Lung microvascular endothelial cell (primary cell): ENCODE measurements around the gene SPRED3. TPM values are rescaled to one million over a fixed set of nuclear protein-coding genes. Genes with fewer than 3 reads are reported as not detected.
"Not testable (repeated sequence)": the region's sequence is repeated elsewhere in the genome, so short reads cannot be mapped to it uniquely, and the experiment has no call there.

Source experiments
- DNase-seq, 2 donors: peaks; one replicate each; pipeline versions ENCODE4 v3.0.0 to v3.0.0-alpha.2; 2010; ENCODE audit warnings: low read depth in 2 of 2
- total RNA-seq: library from RNA; depleted of rRNA; stranded (reverse); fragments of >200 nt; gene quantifications from 2 replicates; pipeline ENCODE4 v1.2.1, GENCODE V29; 2014

Gene SPRED3
- total RNA-seq, 1 donor from 2014 or later: under 0.01 TPM

DNA sequence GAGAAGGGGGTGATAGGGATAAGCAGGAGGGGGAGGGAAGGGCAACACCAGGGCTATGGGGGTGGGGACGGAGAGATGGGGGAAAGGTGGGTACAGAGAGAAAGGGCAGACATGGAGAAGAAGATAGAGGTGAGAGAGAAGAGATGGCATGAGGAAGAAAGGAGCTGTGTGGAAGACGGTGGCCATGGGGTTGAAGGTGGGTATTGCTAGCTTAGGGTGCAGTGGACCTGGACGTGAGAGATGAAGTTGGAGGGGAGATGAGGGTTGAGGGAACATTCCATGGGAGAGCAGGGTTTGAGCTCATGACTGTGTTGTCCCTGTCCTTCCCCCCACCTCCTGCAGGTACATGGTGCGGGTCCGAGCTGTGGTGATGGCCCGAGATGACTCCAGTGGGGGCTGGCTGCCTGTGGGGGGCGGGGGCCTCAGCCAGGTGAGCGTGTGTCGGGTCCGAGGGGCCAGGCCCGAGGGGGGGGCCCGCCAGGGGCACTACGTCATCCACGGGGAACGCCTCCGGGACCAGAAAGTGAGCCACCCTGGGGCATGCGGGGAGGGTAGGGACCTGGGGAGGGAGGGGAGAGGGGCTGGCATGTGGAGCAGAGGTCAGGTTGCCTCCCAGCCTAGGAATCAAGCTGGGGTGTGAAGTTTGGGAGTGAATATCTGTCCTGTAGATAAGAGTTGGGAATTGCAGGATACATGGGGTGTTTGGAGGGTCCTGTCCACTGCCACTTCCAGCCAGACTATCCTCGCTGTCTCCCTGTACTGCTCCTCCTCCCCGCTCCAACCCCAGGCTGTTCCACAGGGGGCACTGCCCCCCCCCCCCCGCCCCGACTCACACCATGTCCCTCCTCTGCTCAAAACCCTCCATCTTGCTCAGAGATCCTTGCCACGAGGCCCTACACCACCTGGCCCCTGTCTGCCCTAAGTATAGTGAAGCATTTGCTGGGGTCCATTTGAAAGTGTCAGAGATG, 1.7 kb downstream of the SPRED3 start:
- DNase-seq: no peak

DNA sequence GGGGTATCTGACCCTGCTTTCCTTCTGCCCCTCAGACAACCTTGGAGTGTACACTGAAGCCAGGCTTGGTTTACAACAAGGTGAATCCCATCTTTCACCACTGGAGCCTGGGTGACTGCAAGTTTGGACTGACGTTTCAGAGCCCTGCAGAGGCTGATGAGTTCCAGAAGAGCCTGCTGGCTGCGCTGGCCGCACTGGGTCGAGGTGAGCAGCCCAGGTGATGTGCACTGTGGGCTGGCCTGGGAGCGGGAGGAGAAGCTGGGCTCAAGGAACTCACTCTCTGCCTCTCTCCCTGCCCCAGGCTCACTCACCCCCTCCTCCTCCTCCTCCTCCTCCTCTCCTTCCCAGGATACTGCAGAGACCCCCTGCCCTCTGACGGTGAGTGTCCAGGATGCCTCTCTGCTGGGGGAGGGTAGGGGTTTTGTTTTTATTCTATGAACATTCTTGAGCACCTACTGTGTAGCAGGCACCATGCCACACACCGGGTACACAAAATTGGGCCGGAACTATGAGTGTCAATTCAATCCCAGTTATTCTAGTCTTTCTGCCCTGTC, 3.5 kb downstream of the SPRED3 start:
- no peak for DNase-seq

DNA sequence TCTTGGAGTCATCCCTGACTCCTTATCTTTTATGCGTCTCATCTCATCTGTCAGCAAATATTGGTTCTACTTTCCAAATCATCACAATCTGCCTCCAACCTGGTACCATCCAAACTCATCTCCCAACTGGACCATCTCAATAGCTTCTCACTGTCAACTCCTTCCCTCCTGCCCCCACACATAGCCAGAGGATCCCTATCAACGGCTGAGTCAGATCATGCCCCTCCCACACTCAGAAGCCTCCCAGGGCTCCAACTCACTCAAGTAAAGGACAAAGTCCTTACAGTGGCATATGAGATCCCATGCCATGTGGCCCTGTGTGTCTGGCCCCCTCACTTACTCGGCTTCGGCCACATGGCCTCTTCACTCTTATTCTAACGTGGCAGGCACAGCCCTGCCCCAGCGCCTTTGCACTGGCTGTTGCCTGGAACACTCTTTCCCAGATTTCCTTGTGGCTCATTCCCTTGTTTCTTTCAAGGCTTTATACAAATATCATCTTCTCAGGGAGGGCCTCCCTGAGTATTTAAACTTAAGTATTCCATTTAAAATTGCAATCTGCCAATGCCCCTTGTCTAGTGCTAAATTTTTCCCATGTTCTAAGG, 4.3 kb downstream of the SPRED3 start:
- DNase-seq: peak in 1 of 2 donors; percentile 32

DNA sequence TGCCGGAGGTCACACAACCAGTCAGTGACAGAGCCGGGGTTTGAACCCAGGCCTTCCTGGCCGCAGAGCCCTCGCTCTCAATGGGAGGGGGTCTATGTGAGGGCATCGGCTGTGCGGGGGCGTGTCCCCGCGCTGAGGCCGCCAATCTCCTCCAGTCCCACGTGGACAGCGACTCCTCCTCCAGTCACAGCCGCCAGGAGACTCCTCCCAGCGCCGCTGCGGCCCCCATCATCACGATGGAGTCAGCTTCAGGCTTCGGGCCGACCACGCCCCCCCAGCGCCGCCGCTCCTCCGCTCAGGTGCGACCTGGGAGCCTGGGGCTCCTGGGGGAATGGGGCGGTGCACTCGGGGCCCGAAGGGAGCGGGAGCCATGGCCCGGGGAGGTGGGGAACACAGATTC, 6.0 kb downstream of the SPRED3 start:
- peak; percentile 56 to 63 for DNase-seq

DNA sequence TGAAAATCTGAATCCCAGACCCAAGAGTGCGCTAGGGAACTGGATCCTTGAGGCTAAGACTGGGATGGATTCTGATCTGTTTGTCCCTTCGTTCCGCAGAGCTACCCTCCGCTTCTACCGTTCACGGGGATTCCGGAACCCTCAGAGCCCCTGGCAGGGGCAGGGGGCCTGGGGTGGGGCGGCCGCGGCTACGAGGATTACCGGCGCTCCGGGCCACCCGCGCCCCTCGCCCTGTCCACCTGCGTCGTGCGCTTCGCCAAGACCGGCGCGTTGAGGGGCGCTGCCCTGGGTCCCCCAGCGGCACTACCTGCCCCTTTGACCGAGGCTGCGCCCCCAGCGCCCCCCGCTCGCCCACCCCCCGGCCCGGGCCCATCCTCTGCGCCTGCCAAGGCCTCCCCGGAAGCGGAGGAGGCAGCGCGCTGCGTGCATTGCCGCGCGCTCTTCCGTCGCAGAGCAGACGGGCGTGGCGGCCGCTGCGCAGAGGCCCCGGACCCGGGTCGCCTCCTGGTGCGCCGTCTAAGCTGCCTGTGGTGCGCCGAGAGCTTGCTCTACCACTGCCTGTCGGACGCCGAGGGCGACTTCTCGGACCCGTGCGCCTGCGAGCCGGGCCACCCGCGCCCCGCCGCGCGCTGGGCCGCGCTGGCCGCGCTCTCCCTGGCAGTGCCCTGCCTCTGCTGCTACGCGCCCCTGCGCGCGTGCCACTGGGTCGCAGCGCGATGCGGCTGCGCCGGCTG, 7.1 kb downstream of the SPRED3 start:
- DNase-seq: no peak

DNA sequence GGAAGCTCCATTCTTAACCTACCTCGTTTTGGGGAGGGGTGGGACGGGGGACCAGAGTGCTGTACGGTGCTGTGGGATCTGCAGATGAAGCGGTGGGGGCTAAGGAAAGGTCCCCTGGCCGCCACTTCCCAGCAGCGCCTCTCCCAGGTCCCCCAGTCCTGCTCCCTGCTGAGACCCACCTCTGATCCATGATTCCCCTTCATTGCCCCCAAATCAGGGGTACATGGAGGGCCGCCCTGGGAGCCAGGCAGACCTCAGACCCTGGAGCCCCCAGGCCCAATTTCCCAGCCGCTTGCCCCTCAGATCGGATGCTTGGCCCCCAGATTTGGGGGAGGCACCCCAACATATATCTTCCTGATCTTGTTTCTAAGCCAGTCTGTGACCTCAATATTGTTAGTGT, 10.6 kb downstream of the SPRED3 start:
- DNase-seq: no peak

DNA sequence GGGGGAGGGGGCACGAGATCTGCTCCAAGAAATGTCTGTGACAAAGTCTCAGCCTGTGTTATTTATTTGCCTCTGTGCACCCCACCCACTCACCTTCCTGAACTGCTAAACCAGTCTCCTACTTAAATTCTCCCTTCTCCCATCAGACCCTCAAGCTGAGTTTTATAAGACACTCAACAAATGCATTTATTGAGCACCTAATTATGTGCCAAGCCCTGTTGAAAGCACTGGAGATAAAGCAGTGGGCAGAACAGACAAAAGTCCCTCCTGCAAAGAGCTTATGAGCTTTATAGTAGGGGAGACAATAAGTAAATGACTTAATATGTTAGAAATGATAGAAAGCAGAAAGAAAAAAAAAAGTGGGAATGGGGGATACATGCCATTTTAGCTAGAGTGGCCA, 11.0 kb downstream of the SPRED3 start:
- no peak for DNase-seq

DNA sequence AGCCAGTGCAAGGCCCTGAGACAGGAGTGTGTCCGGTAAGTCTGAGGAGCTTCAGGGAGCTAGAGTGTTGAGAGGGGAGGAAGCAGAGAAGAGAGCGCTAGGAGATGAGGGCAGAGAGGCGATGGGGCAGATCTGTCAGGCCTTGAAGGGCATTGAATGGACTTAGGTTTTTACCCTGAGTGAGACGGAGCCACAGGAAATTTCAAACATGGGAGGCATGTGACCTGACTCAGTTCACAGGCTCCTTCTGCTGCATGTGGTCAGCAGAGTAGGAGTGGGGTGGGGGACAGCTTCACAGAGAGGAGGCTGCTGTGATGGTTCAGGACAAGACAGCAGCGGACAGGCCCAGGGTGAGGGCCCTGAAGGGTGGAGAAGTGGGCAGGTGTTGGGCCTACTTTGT, 11.9 kb downstream of the SPRED3 start:
- DNase-seq: no peak

DNA sequence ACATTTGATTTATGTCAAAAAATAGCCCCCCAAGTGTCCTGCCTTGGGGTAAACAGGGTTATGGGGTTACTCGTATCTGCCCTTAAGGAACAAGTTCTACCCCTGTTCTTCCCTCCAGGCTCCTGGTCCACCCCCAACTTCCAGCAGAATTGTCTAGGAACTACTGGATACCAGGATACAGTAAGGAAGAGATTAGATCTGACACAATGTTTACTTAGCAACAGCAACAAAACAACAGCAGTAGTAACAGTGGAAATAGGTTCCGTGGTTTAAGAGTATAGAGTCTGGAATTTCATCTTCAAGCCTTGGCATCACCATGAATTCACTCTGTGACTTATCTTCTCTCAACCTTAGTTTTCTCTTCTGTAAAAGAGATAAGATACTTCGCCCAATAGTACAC, 12.7 kb downstream of the SPRED3 start:
- peak; percentile 45 to 72 for DNase-seq

DNA sequence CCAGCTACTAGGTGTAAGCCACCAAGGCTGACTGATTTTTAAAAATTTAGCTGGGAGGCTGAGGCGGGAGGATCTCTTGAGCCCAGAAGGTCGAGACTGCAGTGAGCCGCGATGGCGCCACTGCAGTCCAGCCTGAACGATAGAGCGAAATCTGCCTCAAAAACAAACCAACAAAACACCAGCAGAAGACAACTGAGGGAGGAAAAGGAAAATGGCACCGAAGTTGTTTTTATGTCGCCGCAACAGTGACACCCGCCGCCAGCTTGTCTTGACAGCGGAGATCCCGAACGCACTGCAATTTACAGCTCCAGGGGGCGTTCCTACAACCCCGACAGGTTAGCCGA, 14.1 kb downstream of the SPRED3 start:
- no peak for DNase-seq

DNA sequence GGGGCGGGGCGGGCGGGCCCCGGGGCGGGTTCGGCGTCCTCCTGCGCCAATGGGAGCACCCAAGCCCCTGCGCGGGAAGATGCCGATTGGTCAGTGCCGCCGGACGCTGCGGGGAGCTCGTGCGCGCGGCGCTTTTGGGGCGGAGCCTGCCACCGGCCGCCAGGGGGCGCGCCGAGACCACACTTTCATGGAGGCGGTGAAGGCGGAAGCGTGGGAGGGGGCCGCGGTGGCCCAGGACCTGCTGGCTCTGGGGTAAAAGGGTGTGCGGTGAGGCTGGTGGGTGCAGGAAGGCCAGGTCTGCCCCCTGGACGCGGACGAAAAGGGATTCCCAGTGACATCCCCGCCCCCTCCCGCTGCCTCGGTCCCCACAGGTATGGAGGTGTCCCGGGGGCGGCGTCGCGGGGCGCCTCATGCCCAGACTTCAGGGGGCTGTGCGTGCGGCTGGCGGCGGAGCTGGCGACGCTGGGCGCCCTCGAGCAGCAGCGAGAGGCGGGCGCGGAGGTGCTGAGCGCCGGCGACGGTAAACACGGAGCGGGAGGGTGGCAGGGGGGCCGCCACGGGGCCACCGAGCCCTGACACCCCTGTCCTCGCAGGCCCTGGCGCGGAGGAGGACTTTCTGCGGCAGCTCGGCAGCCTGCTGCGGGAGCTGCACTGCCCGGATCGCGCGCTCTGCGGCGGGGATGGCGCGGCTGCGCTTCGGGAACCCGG, 14.6 kb downstream of the SPRED3 start, which contains the start of gene FAM98C:
Gene FAM98C (plus strand): TSS at position 127 of the 708 bp plus-strand sequence. CDS start 61 bp downstream, at position 188.
- peak; percentile 97 to 98 for DNase-seq

DNA sequence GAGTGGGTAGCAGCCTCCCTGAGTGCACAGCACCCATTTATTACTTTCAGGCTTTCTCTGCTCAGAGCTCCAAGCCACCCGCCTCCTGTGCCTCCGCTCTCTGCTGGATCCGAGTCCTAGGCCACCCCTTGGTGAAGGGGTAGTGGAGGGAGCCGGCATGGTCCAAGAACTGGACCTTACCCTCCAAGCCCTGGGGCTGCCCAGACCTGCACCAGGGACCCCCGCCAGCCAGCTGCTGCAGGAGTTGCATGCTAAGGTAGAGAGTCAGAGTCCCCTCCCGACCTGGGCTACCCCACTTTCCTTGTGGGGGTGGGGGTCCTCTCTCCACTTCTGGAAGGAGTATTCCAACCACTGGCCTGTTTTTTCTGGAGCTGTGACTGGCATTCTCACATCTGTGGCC, 16.4 kb downstream of the SPRED3 start:
- no peak for DNase-seq

DNA sequence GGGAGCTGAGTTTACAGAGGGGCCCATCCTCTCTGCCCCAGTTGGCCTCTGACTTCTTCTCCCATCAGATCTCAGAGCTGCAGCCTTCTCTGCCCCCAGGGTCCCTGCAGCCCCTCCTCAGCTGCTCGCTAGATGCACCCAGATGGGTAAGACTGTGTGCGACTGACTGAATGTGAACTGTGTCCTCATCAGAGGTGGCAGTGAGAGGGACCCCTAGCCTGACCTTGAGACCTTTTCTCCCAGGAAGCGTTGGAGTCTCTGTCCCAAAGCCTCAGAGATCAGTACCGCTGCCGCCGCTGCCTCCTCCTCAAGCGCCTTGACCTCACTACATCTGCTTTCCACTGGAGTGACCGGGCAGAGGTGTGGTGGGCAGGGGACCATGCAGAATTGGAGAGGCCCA, 16.8 kb downstream of the SPRED3 start:
- no peak for DNase-seq

DNA sequence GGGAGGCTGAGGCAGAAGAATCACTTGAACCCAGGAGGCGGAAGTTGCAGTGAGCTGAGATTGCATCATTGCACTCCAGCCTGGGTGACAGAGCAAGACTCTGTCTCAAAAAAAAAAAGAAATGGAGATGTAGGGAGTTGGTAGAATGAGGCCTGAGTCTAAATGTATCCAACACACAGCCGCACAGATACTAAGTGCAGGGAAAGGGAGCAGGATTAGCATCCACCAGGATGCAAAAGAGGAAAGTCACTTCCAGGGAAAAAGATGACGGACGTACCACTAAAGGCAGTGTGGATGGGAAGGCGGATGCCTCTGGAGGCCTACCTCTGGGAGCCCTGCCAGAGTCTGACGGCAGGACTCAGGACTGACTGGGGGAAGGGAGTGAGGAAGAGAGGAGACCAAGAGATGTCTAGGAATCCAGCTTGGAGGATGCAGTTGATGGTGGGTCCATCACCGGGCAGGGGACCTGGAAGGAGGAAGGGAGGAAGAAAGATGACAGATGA, 21.2 kb downstream of the SPRED3 start:
- DNase-seq: peak in 1 of 2 donors; percentile 32

DNA sequence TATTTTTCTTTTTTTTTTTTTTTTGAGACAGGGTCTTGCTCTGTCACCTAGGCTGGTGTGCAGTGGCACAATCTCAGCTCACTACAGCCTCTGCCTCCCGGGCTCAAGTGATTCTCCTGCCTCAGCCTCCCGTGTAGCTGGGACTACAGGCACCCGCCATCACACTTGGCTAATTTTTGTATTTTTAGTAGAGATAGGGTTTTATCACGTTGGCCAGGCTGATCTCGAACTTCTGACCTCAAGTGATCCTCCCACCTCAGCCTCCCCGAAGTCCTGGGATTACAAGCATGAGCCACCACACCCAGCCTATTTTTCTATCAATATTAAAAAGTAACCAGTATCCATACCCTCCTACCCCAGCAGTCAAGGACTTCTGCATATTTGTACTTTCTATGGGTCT, 21.9 kb downstream of the SPRED3 start:
- not testable (repeated sequence) for DNase-seq

DNA sequence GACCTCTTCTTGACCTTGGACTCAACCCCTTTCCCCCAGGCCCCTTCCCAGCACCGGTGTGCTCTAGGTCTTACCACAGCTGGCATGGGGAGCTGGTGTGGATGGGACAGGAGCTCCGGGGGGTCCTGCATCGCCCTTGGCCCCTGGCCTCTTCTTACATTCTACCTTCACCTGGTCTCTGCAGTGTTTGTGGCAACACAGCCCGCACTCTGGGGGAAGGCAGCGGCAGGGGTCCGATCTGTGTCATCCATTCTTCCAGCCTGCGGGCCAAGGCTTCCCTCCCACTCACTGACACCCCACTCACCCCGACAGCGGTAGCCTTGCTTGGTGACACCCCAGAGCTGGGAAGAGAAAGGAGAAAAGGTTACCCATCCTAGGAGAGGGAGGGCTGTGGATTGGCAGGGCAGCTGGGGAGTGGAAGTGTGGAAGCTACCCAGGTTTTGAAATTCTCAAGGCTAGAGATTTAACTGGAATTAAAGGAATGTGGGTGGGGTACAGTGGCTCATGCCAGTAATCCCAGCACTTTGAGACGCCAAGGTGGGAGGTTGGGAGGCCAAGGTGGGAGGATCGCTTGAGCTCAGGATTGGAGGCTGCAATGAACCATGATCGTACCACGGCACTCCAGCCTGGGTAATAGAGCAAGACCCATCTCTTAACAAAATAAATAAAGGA, 22.7 kb downstream of the SPRED3 start:
- no peak for DNase-seq

DNA sequence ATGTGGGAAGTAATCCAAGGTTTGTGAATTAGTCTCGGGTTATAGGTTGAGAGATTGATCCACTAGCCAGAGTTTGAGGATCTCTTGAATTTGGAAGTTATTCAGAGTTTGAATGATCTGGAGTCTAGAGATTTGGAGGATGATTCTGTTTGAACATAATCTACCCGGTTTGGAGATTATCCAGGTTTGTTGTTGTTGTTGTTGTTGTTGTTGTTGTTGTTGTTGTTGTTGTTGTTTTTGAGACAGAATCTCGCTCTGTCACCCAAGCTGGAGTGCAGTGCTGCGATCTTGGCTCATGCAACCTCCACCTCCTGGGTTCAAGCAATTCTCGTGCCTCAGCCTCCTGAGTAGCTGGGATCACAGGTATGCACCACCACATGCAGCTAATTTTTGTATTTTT, 23.4 kb downstream of the SPRED3 start:
- not testable (repeated sequence) for DNase-seq

DNA sequence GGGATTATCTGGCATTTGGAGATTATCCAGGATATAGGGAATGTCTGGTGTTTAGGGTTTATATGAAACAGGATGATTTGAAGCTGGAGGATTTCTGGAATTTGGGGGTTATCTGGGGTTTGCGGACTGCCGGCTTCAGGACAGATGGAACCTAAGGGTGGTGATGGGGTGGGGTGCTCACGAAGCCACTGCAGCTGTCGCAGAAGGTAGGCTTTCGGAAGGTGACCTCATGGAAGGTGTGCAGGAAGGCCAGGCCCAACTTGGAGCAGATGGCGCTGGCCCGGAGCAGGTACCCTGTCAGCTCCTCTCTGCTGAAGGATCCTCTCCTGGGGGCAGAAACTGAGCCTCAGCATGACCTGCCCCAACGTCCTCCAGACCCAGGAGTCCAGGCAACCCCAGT, 24.0 kb downstream of the SPRED3 start:
- no peak for DNase-seq

DNA sequence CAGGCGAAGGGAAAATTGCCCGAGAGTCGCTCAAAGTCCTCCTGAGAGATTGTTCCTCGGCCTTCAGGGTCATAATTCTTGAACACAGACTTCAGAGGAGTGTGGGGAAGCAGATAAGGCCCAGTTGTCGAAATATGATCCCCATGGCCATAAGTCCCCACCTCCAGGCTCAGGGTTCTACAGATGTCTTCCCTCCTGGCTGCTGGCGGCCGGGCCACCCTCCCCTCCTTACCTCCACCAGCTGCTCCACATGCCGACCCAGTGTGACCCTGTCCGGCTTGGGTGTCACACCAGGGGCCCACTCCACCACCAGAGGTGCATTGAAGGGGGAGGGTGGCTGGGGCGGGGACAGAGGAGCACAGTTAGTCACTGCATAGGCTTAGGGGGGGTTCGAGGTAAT, 24.5 kb downstream of the SPRED3 start:
- DNase-seq: no peak

DNA sequence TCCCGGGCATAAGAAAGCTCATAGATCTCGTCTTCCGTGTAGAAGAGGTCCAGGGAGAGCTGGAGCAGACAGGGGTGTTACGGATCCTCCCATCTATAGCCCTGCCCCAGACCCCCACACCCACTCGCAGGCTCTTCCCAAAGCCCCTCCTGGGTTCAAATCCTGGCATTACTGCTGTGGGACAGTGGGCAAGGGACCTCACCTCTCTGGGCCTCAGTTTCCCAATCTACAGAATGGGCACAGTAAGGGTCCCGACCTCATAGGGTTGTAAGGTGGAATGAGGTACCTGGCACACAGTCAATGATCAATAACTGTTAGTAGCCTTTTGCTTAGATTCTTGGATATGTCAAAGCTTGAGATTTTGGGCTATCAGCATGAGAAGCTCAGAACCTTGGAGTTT, 24.9 kb downstream of the SPRED3 start:
- no peak for DNase-seq

DNA sequence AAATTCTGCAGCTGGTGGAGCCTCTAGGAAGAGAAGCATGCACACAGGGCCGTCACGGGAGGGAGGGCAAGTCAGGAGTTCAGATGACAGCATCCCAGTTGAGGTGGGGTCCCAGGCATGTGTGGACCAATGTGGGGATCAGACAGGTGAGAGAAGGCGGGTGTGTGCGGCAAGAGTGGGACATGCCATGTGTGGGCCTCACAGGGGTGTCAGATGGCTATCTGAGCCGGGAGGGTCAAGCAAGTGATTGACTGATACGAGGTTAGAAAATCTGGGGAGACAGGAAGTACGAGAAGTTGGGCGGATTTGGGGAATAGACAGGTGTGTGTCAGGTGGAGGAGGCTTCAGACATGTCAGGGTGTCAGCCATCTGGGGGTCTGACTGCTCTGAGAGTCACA, 28.6 kb downstream of the SPRED3 start:
- DNase-seq: no peak
